GM12872 (cell line): ENCODE data around the gene ASCL2.

Experiments
- TF ChIP-seq, protein P1 (sequence below): IDR thresholded peaks from 3 replicates; pipeline ENCODE4 v1.5.1; 2011; ENCODE audit warnings: low read depth, mild to moderate bottlenecking, low read length, moderate library complexity; ENCODE audit not compliant: insufficient read depth

Gene ASCL2

GRCh38 chr11:2219318-2220017 is 50.9 kb downstream of the ASCL2 start:
- TF ChIP-seq, protein P1, sequence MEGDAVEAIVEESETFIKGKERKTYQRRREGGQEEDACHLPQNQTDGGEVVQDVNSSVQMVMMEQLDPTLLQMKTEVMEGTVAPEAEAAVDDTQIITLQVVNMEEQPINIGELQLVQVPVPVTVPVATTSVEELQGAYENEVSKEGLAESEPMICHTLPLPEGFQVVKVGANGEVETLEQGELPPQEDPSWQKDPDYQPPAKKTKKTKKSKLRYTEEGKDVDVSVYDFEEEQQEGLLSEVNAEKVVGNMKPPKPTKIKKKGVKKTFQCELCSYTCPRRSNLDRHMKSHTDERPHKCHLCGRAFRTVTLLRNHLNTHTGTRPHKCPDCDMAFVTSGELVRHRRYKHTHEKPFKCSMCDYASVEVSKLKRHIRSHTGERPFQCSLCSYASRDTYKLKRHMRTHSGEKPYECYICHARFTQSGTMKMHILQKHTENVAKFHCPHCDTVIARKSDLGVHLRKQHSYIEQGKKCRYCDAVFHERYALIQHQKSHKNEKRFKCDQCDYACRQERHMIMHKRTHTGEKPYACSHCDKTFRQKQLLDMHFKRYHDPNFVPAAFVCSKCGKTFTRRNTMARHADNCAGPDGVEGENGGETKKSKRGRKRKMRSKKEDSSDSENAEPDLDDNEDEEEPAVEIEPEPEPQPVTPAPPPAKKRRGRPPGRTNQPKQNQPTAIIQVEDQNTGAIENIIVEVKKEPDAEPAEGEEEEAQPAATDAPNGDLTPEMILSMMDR = no peak
